Tibial nerve (tissue), 3 donors: ENCODE measurements around the gene MYO9B.

Source experiments
- CTCF ChIP-seq, 5 experiments: fragments of 200-600 bp in 3 of 5; fragments of 450-650 bp in 2 of 5; sonication (generic) in 3 of 5; IDR thresholded peaks; one replicate each; pipeline ENCODE4 v1.5.1; 2016 to 2019; ENCODE audit warnings: antibody characterized with exemption in 5 of 5, mild to moderate bottlenecking in 3 of 5, moderate library complexity in 2 of 5
- POLR2A ChIP-seq, 2 donors: fragments of 450-650 bp; IDR thresholded peaks; one replicate each; pipeline ENCODE4 v1.6.1; 2017; ENCODE audit warnings: antibody characterized with exemption in 2 of 2, mild to moderate bottlenecking in 2 of 2, moderate library complexity in 2 of 2

DNA sequence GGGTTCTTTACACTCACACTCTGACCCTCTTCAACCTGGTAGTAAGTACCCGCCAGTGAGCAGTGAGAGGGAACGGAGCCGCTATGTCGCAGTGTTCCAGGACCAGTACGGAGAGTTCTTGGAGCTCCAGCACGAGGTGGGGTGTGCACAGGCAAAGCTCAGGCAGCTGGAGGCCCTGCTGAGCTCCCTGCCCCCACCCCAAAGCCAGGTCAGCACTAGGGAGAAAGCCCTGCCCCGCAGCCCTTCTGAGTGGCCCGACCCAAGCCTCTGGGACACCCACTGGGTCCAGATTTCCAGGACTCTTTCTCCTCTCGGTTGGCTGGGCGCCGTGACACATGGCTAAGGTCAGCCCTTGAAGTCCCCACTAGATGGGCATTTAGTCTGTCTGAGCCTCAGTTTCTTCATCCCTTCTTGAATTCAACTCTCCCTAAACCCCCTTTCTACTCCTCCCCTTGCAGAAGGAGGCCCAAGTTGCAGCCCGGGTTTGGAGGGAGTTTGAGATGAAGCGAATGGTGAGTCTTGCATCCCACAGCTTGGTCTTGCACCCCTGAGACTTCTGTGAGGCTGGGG is 152.3 kb downstream of the MYO9B start:
- TF ChIP-seq CTCF (IDR thresholded peaks at IDR 0.05) (no peak), POLR2A (IDR thresholded peaks at IDR 0.05) (no peak)
